Stimulated activated CD8-positive, alpha-beta memory T cell treated with anti-CD3 and anti-CD28 coated beads, Interleukin-4, amount 100 ng/mL, for 4 hours (primary cell): ENCODE measurements around the gene INHBE.
"Not testable (repeated sequence)": the region's sequence is repeated elsewhere in the genome, so short reads cannot be mapped to it uniquely, and the experiment has no call there.

Experiments
- DNase-seq, 2 donors: peaks; one replicate each; pipeline ENCODE4 v3.0.0-alpha.2; 2020; ENCODE audit warnings: low read depth in 2 of 2, low spot score in 1 of 2

INHBE gene

GRCh38 chr12:57441393-57441792, 13.7 kb upstream of the INHBE start:
- DNase-seq, result not testable (repeated sequence)

- DNase-seq, result no peak
These were observed 13.2 kb upstream of the INHBE start for GRCh38 chr12:57441846-57442427.

- not testable (repeated sequence) for DNase-seq
These were observed 10.8 kb upstream of the INHBE start for GRCh38 chr12:57444337-57444736.

- no peak for DNase-seq
These were observed 10.4 kb upstream of the INHBE start for GRCh38 chr12:57444744-57445143.

GRCh38 chr12:57446292-57446960, 8.7 kb upstream of the INHBE start:
- no peak for DNase-seq

GRCh38 chr12:57448669-57449068, 6.4 kb upstream of the INHBE start:
- no peak for DNase-seq

GRCh38 chr12:57449375-57449774, 5.7 kb upstream of the INHBE start:
- DNase-seq, result no peak

GRCh38 chr12:57450057-57450456, 5.0 kb upstream of the INHBE start:
- DNase-seq, result no peak

GRCh38 chr12:57451233-57451778, 3.8 kb upstream of the INHBE start:
- no peak for DNase-seq

GRCh38 chr12:57452181-57452936, 2.7 kb upstream of the INHBE start:
- no peak for DNase-seq

- no peak for DNase-seq
These were observed 2.1 kb upstream of the INHBE start for GRCh38 chr12:57452937-57453509.

- no peak for DNase-seq
These were observed 918 bp upstream of the INHBE start for GRCh38 chr12:57454213-57454565.

GRCh38 chr12:57455374-57456144, 452 bp downstream of the INHBE start:
- no peak for DNase-seq

GRCh38 chr12:57456145-57456700, 1.1 kb downstream of the INHBE start:
- DNase-seq, result no peak

- no peak for DNase-seq
These were observed 1.8 kb downstream of the INHBE start for GRCh38 chr12:57456737-57457490.

- DNase-seq, result no peak
These were observed 3.6 kb downstream of the INHBE start for GRCh38 chr12:57458665-57459054.

- DNase-seq, result peak; percentile 82 to 83
These were observed 4.1 kb downstream of the INHBE start for GRCh38 chr12:57459055-57459749.

GRCh38 chr12:57459750-57460467, 4.8 kb downstream of the INHBE start, which contains the start of gene GLI1:
TSS of gene GLI1 (plus strand) at chr12:57459785. CDS start at chr12:57463692, 3,907 bp downstream.
- DNase-seq, result no peak

- DNase-seq, result no peak
These were observed 5.3 kb downstream of the INHBE start for GRCh38 chr12:57460468-57460784.
